K562 (cell line): Measurements from ENCODE around the gene SGSM2. TPM values are rescaled to one million over a fixed set of nuclear protein-coding genes. Genes with fewer than 3 reads are reported as not detected.

Experiments
- ATAC-seq: fragments of 200-7000 bp; cut with Tn5 transposase; 3 replicates; pipeline ENCODE4 v1.9.1; 2020; ENCODE audit warnings: moderate library complexity
- BruUV-seq: library from RNA; stranded (reverse); fragments of 400-500 nt; replicated peaks from 2 replicates; lab custom pipeline; 2021; lab: Mats Ljungman, UMichigan
- CTCF ChIA-PET: fragments of 300-600 bp; formaldehyde crosslinking; extraction: SDS; loops from one replicate; lab custom pipeline; 2021; ENCODE audit warnings: low intra/inter-chr PET ratio; lab: Yijun Ruan, JAX
- POLR2A ChIA-PET: fragments of 300-600, 350-650 bp; sonication (Branson Sonifier 250); formaldehyde crosslinking; extraction: SDS; loops from one replicate; lab custom pipeline; 2021; ENCODE audit warnings: antibody characterized with exemption, inconsistent platforms; lab: Yijun Ruan, JAX
- DNase-seq, 4 experiments: peaks; one replicate each; pipeline versions ENCODE4 v3.0.0 to v3.0.0-alpha.2; 2011 to 2018; ENCODE audit warnings: low spot score in 3 of 4, mixed read lengths in 3 of 4; ENCODE audit errors: extremely low read depth in 1 of 4
- FAIRE-seq: peaks from 2 replicates; lab custom pipeline; 2011; peaks lifted over from hg19 to GRCh38; lab: Jason Lieb, UNC
- H2AFZ ChIP-seq: 2 replicates; pipeline ENCODE4 v1.6.0; 2011; ENCODE audit warnings: low read depth, low read length, control low read depth, inconsistent platforms
- H3K27ac ChIP-seq: fragments of 200-600 bp; 3 replicates; pipeline ENCODE4 v1.8.0; 2011; ENCODE audit warnings: low read depth, mild to moderate bottlenecking, control low read depth, inconsistent platforms, low read length, moderate library complexity, mixed read lengths; ENCODE audit errors: extremely low read depth
- H3K27me3 ChIP-seq, 2 experiments: fragments of 300-600 bp in 1 of 2; 2 replicates in 1 of 2; 3 replicates in 1 of 2; pipeline versions ENCODE4 v1.6.0 to v1.8.0; 2011; ENCODE audit warnings: inconsistent platforms in 2 of 2, low read length in 2 of 2, mild to moderate bottlenecking in 1 of 2, mixed read lengths in 1 of 2, moderate library complexity in 1 of 2; ENCODE audit not compliant: control insufficient read depth in 2 of 2, insufficient read depth in 2 of 2
- H3K36me3 ChIP-seq: fragments of 300-600 bp; 3 replicates; pipeline ENCODE4 v1.8.0; 2011; ENCODE audit warnings: mild to moderate bottlenecking, low read length, inconsistent platforms; ENCODE audit not compliant: control insufficient read depth, insufficient read depth
- H3K4me1 ChIP-seq, 2 experiments: fragments of 200-600 bp in 1 of 2; replicated peaks in 1 of 2; 2 replicates in 1 of 2; 3 replicates in 1 of 2; pipeline versions ENCODE4 v1.5.1 to v1.8.0; 2011; ENCODE audit warnings: inconsistent platforms in 2 of 2, low read length in 2 of 2, mild to moderate bottlenecking in 1 of 2, mixed read lengths in 1 of 2, moderate library complexity in 1 of 2; ENCODE audit not compliant: control insufficient read depth in 2 of 2, insufficient read depth in 2 of 2
- H3K4me2 ChIP-seq: 2 replicates; pipeline ENCODE4 v1.6.1; 2011; ENCODE audit warnings: low read length, control low read depth, inconsistent platforms, mixed read lengths; ENCODE audit not compliant: insufficient read depth
- H3K4me3 ChIP-seq: fragments of 200-600 bp; sonication (generic), shearing (Covaris generic); 2 replicates; pipeline ENCODE4 v1.5.1; 2016; ENCODE audit warnings: control low read depth, inconsistent platforms
- H3K79me2 ChIP-seq: fragments of 200-600 bp; 3 replicates; pipeline ENCODE4 v1.8.0; 2011; ENCODE audit warnings: low read length, inconsistent platforms; ENCODE audit not compliant: control insufficient read depth, insufficient read depth
- H3K9ac ChIP-seq, 2 experiments: 2 replicates each; pipeline versions ENCODE4 v1.6.0 to v1.6.1; 2011; ENCODE audit warnings: low read depth in 2 of 2, low read length in 2 of 2, control low read depth in 1 of 2, inconsistent platforms in 1 of 2, mild to moderate bottlenecking in 1 of 2, mixed read lengths in 1 of 2; ENCODE audit not compliant: insufficient read depth in 1 of 2
- H3K9me1 ChIP-seq: one replicate; pipeline ENCODE4 v1.6.0; 2011; ENCODE audit warnings: inconsistent platforms, mild to moderate bottlenecking, low read length, moderate library complexity; ENCODE audit not compliant: control insufficient read depth, insufficient read depth
- H3K9me3 ChIP-seq: replicated peaks from 2 replicates; pipeline ENCODE4 v1.5.1; 2011; ENCODE audit warnings: low read depth, low read length, inconsistent platforms; ENCODE audit not compliant: control insufficient read depth, insufficient read depth
- H4K20me1 ChIP-seq: replicated peaks from 2 replicates; pipeline ENCODE4 v1.6.1; 2011; ENCODE audit warnings: low read length, inconsistent platforms, mixed read lengths; ENCODE audit not compliant: control insufficient read depth, insufficient read depth
- ARID4B ChIP-seq: sonication (generic); formaldehyde crosslinking; IDR thresholded peaks from 2 replicates; pipeline ENCODE4 v1.8.0; 2022; ENCODE audit warnings: mild to moderate bottlenecking, missing genetic modification reagents
- BHLHE40 ChIP-seq: IDR thresholded peaks from 2 replicates; pipeline ENCODE4 v1.6.1; 2011; ENCODE audit warnings: low read length, improper control_type of control experiment
- CBFA2T3 ChIP-seq: fragments of 450-650 bp; IDR thresholded peaks from 2 replicates; pipeline ENCODE4 v1.6.1; 2017
- CBX2 ChIP-seq: fragments of 200-600 bp; sonication (generic); IDR thresholded peaks from one replicate; pipeline ENCODE4 v1.6.1; 2012; ENCODE audit warnings: mild to moderate bottlenecking, low read length, inconsistent platforms; ENCODE audit not compliant: insufficient read depth, poor library complexity, severe bottlenecking
- CHD2 ChIP-seq: IDR thresholded peaks from 2 replicates; pipeline ENCODE4 v1.6.1; 2011; ENCODE audit warnings: low read depth, low read length
- FOXK1 ChIP-seq: sonication (generic); formaldehyde crosslinking; IDR thresholded peaks from 2 replicates; pipeline ENCODE4 v1.8.0; 2022; ENCODE audit warnings: missing genetic modification reagents, mild to moderate bottlenecking, borderline replicate concordance
- HSF4 ChIP-seq: fragments of 250-450 bp; sonication (Bioruptor Pico); IDR thresholded peaks from 2 replicates; pipeline ENCODE4 v2.1.2; 2022; ENCODE audit warnings: mild to moderate bottlenecking, moderate library complexity, borderline replicate concordance
- MCM7 ChIP-seq, 2 experiments: fragments of 450-650 bp; IDR thresholded peaks; 2 replicates each; pipeline ENCODE4 v1.6.1; 2016 to 2018
- NCOA1 ChIP-seq: fragments of 450-650 bp; IDR thresholded peaks from 2 replicates; pipeline ENCODE4 v1.6.1; 2016; ENCODE audit warnings: low read depth
- PCBP1 ChIP-seq: fragments of 200-400 bp; formaldehyde crosslinking; IDR thresholded peaks from 2 replicates; pipeline ENCODE4 v1.6.1; 2018; ENCODE audit warnings: mild to moderate bottlenecking, low read depth, low read length; ENCODE audit not compliant: poor library complexity, severe bottlenecking
- PCBP2 ChIP-seq: fragments of 200-400 bp; formaldehyde crosslinking; IDR thresholded peaks from 2 replicates; pipeline ENCODE4 v1.6.1; 2018; ENCODE audit warnings: low read length, low read depth, mild to moderate bottlenecking, moderate library complexity; ENCODE audit not compliant: poor library complexity, severe bottlenecking
- TEAD1 ChIP-seq, 2 experiments: fragments of 450-650 bp in 1 of 2; sonication (generic) in 1 of 2; formaldehyde crosslinking; IDR thresholded peaks; 2 replicates each; pipeline versions ENCODE4 v1.4.0 to v1.8.0; 2020 to 2022; ENCODE audit warnings: mild to moderate bottlenecking in 2 of 2, missing genetic modification reagents in 1 of 2
- TGIF2 ChIP-seq: sonication (generic); formaldehyde crosslinking; IDR thresholded peaks from 2 replicates; pipeline ENCODE4 v1.8.1; 2022; ENCODE audit warnings: mild to moderate bottlenecking, missing genetic modification reagents, moderate library complexity
- ZHX1 ChIP-seq: fragments of 150-350 bp; conservative IDR thresholded peaks from 2 replicates; pipeline ENCODE4 v1.6.1; 2014; ENCODE audit warnings: low read length
- WGBS: fragments of 100-300 bp; shearing (Covaris generic); methylation state at CpG from one replicate; pipeline ENCODE4 v1.1.6; 2016; ENCODE audit warnings: low coverage, mixed read lengths; ENCODE audit not compliant: insufficient coverage; ENCODE audit errors: missing lambda C conversion rate; 5-methylcytosine and 5-hydroxymethylcytosine counted together
- in situ Hi-C: fragments of 300-500 bp; cut with MboI; formaldehyde crosslinking; loops from 4 replicates; pipeline ENCODE4 v1.15.0; 2018; ENCODE audit warnings: inconsistent platforms, mixed read lengths
- intact Hi-C: fragments of 100-400 bp; cut with micrococcal nuclease; formaldehyde crosslinking; loops from 2 replicates; pipeline ENCODE4 v1.14.2; 2022
- polyA plus RNA-seq, 8 experiments: library from polyadenylated mRNA; depleted of rRNA in 4 of 8; stranded (reverse) in 5 of 8; unstranded in 3 of 8; fragments of >200 nt; fragmentation: Nextera tagmentation in 2 of 8; fragmentation: Illumina TruSeq in 1 of 8; extraction: Ambion mirVana in 2 of 8; extraction: Trizol in 1 of 8; gene quantifications; 2 replicates each; pipeline versions ENCODE4 v1.2.1 to v1.2.3, GENCODE V29; 2011 to 2014; ENCODE audit warnings: inconsistent platforms in 1 of 8, missing spikeins in 1 of 8
- total RNA-seq, 7 experiments: library from RNA; depleted of rRNA in 6 of 7; stranded (reverse); fragments of >200 nt in 6 of 7; fragmentation: Illumina TruSeq in 2 of 7; extraction: Trizol in 2 of 7; gene quantifications; 2 replicates each; pipeline versions ENCODE4 v1.2.1 to v1.2.3, GENCODE V29; 2011 to 2021; ENCODE audit warnings: low replicate concordance in 1 of 7

SGSM2 gene
- total and polyA plus RNA-seq, 9 of the 15 experiments (the other 6 are each of a cell fraction or from before 2014, with no cell fraction given), result 0.20 to 26.3 (median 14.8) TPM

- H3K36me3 ChIP-seq, result no peaks in the 10 kb centered on the region
- TF ChIP-seq CBFA2T3 (no peak), BHLHE40 (no peak), PCBP2 (no peak), FOXK1 (CRISPR knock-in tag) (no peak), NCOA1 (no peak), PCBP1 (no peak), ZHX1 (no peak), CHD2 (no peak), TEAD1 (CRISPR knock-in tag; IDR thresholded peaks at IDR 0.05) (no peak), MCM7 (IDR thresholded peaks at IDR 0.05) (no peak), ARID4B (no peak), HSF4 (CRISPR knock-in tag) (no peak), CBX2 (no peak), TGIF2 (no peak)
- TF ChIP-seq, all 486 proteins: peak for 0
- Histone ChIP-seq H3K4me2 (no peak overlapping the region), H4K20me1 (no peaks in the 10 kb centered on the region), H3K4me3 (no peak overlapping the region), H3K9me1 (no peaks in the 10 kb centered on the region), H3K4me1 (peaks cover 0 to 21% of the 10 kb centered on the region in 2 experiments; a peak in 3 of 5 replicates), H2AFZ (no peak overlapping the region), H3K27ac (no peak overlapping the region), H3K9me3 (no peaks in the 10 kb centered on the region), H3K27me3 (no peaks in the 10 kb centered on the region), H3K79me2 (no peaks in the 10 kb centered on the region), H3K9ac (no peak overlapping the region; a peak in 1 of 4 replicates)
- in situ Hi-C loops (loop anchor here (5.0 kb wide), 1 partner anchor 38 kb away; no protein-coding TSS in a partner anchor), intact Hi-C loops (no loop called here)
- ChIA-PET POLR2A (interaction anchor here (0.6 to 0.8 kb wide), 2 partner anchors 41 to 416 kb away, joined by 3 read pairs; no protein-coding TSS in a partner anchor), CTCF (no interaction called here)
- ATAC-seq, result no peak
- no TSS peak for BruUV-seq
- 65% methylated on average over 7 of the region's 11 CpGs for WGBS
- DNase-seq, result no peak
- FAIRE-seq, result no peak
Observed at GRCh38 chr17:2374549-2375285, 37.4 kb downstream of the SGSM2 start.
